Right atrium auricular region (tissue), 2 donors: ENCODE data around the gene SNX9. TPM values are rescaled to one million over a fixed set of nuclear protein-coding genes. Genes with fewer than 3 reads are reported as not detected.
"Not testable (repeated sequence)": the region's sequence is repeated elsewhere in the genome, so short reads cannot be mapped to it uniquely, and the experiment has no call there.

Source experiments
- DNase-seq: peaks from one replicate; pipeline ENCODE4 v3.0.0-alpha.2; 2019; ENCODE audit warnings: low spot score
- H3K27ac ChIP-seq, 2 donors: fragments of 200-600 bp; sonication (generic); 1 replicate in 1 of 2; 2 replicates in 1 of 2; pipeline ENCODE4 v1.5.1; 2016 to 2019
- H3K27me3 ChIP-seq, 2 donors: fragments of 200-600 bp; sonication (generic); one replicate each; pipeline versions ENCODE4 v1.5.1 to v1.6.0; 2017 to 2019
- H3K36me3 ChIP-seq: fragments of 200-600 bp; sonication (generic); one replicate; pipeline ENCODE4 v1.5.1; 2016
- H3K4me1 ChIP-seq, 2 donors: fragments of 200-600 bp; sonication (generic); one replicate each; pipeline versions ENCODE4 v1.5.1 to v1.6.0; 2017 to 2019
- H3K4me3 ChIP-seq, 2 donors: fragments of 200-600 bp; sonication (generic); 1 replicate in 1 of 2; 2 replicates in 1 of 2; pipeline ENCODE4 v1.5.1; 2017 to 2019; ENCODE audit warnings: mild to moderate bottlenecking in 1 of 2, moderate library complexity in 1 of 2
- H3K9me3 ChIP-seq, 2 donors: fragments of 200-600 bp; sonication (generic); one replicate each; pipeline ENCODE4 v1.5.1; 2019
- total RNA-seq, 2 donors: library from RNA; depleted of rRNA; stranded (reverse); fragments of >200 nt; gene quantifications; one replicate each; pipeline ENCODE4 v1.1.0, GENCODE V29; 2016
- TF ChIP-seq, protein P1 (sequence below), 2 donors: fragments of 200-600 bp; sonication (generic); IDR thresholded peaks; one replicate each; pipeline ENCODE4 v1.5.1; 2019; ENCODE audit warnings: antibody characterized with exemption in 2 of 2

Gene SNX9
- total RNA-seq, 2 donors from 2014 or later, result 26.6 to 39.4 TPM

DNA sequence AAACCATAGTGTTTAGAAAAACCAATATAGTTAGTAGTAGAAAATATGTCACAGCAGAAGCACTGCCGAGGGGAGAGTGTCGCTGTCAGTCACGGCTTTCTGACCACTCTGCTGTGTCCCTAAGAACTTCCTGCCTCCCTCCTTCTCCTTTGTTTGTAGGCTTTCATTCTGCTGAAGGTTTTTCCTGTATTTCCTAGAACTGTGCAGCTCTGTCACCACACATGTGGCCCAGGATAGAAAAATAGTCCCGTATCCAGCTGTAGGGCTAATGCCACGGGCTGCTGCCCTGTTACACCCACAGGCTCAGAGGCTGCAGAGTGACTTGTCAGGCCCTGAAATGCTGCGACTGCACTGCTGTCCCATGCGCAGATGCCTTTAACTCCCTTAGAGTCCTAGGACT lies 106.0 kb downstream of the SNX9 start:
- Histone ChIP-seq H3K27ac (no peak overlapping the region), H3K9me3 (no peaks in the 10 kb centered on the region), H3K4me3 (no peak overlapping the region), H3K27me3 (no peaks in the 10 kb centered on the region), H3K36me3 (peaks cover 77% of the 10 kb centered on the region), H3K4me1 (no peaks in the 10 kb centered on the region)
- TF ChIP-seq, protein P1, sequence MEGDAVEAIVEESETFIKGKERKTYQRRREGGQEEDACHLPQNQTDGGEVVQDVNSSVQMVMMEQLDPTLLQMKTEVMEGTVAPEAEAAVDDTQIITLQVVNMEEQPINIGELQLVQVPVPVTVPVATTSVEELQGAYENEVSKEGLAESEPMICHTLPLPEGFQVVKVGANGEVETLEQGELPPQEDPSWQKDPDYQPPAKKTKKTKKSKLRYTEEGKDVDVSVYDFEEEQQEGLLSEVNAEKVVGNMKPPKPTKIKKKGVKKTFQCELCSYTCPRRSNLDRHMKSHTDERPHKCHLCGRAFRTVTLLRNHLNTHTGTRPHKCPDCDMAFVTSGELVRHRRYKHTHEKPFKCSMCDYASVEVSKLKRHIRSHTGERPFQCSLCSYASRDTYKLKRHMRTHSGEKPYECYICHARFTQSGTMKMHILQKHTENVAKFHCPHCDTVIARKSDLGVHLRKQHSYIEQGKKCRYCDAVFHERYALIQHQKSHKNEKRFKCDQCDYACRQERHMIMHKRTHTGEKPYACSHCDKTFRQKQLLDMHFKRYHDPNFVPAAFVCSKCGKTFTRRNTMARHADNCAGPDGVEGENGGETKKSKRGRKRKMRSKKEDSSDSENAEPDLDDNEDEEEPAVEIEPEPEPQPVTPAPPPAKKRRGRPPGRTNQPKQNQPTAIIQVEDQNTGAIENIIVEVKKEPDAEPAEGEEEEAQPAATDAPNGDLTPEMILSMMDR (IDR thresholded peaks at IDR 0.05), result no peak
- no peak for DNase-seq

DNA sequence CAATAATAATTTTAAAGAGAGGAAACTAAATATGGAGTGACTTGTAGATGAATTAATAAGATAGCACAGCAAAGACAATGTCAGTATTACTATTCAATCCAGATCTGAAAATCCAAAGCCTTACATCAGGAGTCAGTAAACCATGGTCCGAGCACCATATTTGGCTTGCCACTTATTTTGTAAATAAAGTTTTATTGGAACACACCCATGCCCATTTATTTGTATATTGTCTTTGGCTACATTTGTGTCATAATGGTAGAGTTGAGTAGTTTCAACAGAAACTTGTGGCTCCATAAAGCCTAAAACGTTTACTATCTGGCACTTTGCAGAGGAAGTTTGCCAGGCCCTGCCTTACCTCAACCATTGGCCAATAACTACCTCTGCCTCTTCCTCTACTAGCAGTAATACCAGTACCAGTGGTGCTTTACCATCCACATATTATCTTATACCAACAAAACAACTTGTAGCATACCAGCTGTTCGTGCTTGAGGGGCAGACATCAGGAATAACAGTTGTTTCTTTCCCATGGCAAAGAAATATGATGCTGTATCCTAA lies 106.8 kb downstream of the SNX9 start:
- H3K27ac ChIP-seq, result no peak overlapping the region
- H3K4me3 ChIP-seq, result no peak overlapping the region
- TF ChIP-seq, protein P1 (IDR thresholded peaks at IDR 0.05), result no peak
- H3K9me3 ChIP-seq, result no peaks in the 10 kb centered on the region
- H3K27me3 ChIP-seq, result no peaks in the 10 kb centered on the region
- H3K4me1 ChIP-seq, result no peaks in the 10 kb centered on the region
- H3K36me3 ChIP-seq, result peaks cover 74% of the 10 kb centered on the region
- DNase-seq, result no peak

DNA sequence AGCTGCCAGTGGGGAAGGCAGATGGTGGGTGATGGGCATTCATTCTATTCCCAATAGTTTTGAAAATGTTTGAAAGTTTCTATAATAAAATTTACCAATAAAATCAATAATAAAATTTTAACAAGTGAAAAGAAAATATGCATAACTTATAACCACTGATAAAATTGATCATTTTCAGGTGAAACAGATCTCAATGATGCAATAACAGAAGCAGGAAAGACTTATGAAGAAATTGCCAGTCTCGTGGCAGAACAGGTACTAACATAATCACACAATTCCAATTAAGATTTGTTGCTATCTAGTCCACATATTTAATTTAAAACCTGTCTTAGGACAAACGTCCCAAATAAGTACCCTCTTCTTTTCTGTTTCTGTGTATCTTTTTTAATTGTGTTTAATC lies 112.7 kb downstream of the SNX9 start:
- Histone ChIP-seq H3K9me3 (no peaks in the 10 kb centered on the region), H3K4me1 (no peaks in the 10 kb centered on the region), H3K27me3 (no peaks in the 10 kb centered on the region), H3K27ac (no peak overlapping the region), H3K4me3 (no peak overlapping the region), H3K36me3 (peaks cover 73% of the 10 kb centered on the region)
- TF ChIP-seq, protein P1 (IDR thresholded peaks at IDR 0.05), result no peak
- DNase-seq, result no peak

DNA sequence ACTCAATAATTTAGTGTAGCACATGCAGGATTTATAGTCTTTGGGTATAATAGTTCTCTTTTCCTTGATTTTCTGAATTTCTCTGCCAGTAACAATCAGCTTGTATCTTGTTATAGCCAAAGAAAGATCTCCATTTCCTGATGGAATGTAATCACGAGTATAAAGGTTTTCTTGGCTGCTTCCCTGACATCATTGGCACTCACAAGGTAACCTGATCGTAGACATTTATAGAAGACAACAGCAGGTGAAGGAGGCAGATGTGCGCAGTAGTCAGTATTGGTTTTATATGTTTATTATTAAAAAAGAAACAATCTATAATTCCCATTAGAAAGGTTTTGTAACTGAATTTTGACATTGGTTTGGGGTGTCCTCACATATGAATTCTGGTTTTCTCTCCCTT lies 114.3 kb downstream of the SNX9 start:
- Histone ChIP-seq H3K4me1 (no peaks in the 10 kb centered on the region), H3K27ac (no peak overlapping the region), H3K4me3 (no peak overlapping the region), H3K9me3 (no peaks in the 10 kb centered on the region), H3K27me3 (no peaks in the 10 kb centered on the region), H3K36me3 (peaks cover 74% of the 10 kb centered on the region)
- TF ChIP-seq, protein P1 (IDR thresholded peaks at IDR 0.05), result no peak
- DNase-seq, result no peak

DNA sequence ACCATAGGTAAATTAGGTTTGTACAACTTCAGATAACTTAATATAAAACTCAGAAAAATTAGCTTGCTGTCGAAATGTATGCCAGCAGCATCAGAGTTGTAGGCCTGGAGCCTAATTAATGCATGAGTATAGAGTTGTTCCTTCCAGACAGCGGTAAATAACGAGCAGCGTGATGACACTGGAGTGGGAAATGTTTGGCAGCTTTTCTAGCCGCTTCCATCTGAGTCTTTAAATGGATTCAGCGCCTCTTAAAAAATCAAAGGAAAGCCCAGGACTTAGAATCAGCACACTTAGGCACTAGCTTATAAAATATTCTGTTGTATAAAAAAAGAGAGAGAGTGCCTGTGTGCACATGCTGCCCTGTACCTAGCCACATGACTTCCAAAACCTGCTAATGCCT lies 114.9 kb downstream of the SNX9 start:
- no peak overlapping the region for H3K27ac ChIP-seq
- H3K9me3 ChIP-seq, result no peaks in the 10 kb centered on the region
- TF ChIP-seq, protein P1 (IDR thresholded peaks at IDR 0.05), result no peak
- H3K36me3 ChIP-seq, result peaks cover 75% of the 10 kb centered on the region
- no peak overlapping the region for H3K4me3 ChIP-seq
- no peaks in the 10 kb centered on the region for H3K27me3 ChIP-seq
- DNase-seq, result no peak
- no peaks in the 10 kb centered on the region for H3K4me1 ChIP-seq

DNA sequence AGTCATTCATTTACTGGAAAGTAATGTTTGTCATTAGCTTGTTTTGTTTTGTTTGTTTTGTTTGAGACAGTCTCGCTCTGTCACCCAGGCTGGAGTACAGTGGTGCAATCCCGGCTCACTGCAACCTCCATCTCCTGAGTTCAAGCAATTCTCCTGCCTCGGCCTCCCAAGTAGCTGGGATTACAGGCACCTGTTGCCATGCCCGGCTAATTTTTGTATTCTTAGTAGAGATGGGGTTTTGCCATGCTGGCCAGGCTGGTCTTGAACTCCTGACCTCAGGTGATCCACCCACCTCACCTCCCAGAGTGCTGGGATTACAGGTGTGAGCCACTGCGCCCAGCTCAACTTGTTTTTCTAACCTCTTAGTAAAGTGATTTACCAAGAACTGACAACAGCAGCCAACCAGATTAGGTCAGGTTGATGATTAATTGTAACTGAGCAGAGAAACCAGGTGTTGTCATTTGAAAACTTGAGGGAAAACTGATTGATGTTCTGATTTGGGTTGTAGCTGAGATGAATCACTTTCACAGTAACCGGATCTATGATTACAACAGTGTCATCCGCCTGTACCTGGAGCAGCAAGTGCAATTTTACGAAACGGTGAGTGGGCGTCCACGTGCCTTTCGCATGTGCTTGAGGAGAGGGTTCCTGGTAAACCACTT lies 117.5 kb downstream of the SNX9 start:
- H3K36me3 ChIP-seq, result peaks cover 88% of the 10 kb centered on the region
- not testable (repeated sequence) for H3K4me1 ChIP-seq, H3K27ac ChIP-seq, H3K9me3 ChIP-seq, DNase-seq, H3K27me3 ChIP-seq, H3K4me3 ChIP-seq
